Smooth muscle cell (in vitro differentiated cells): ENCODE data around the gene ACTA2. TPM values are rescaled to one million over a fixed set of nuclear protein-coding genes. Genes with fewer than 3 reads are reported as not detected.

Source experiments
- DNase-seq: peaks from one replicate; lab custom pipeline; 2025; ENCODE audit not compliant: unreplicated experiment; lab: John Stamatoyannopoulos, UW
- H2AFZ ChIP-seq: fragments of 200-600 bp; sonication (generic); 2 replicates; pipeline ENCODE4 v1.6.0; 2016; ENCODE audit warnings: antibody characterized with exemption, low read depth, mild to moderate bottlenecking
- H3F3A ChIP-seq: fragments of 200-600 bp; sonication (generic); 2 replicates; pipeline ENCODE4 v1.6.0; 2017; ENCODE audit warnings: antibody characterized with exemption, low read depth
- H3K27ac ChIP-seq: fragments of 200-600 bp; sonication (generic); 2 replicates; pipeline ENCODE4 v1.5.1; 2016; ENCODE audit warnings: low read depth, mild to moderate bottlenecking
- H3K27me3 ChIP-seq: fragments of 200-600 bp; sonication (generic); 2 replicates; pipeline ENCODE4 v1.6.1; 2016; ENCODE audit warnings: low read depth, mild to moderate bottlenecking
- H3K36me3 ChIP-seq: fragments of 200-600 bp; sonication (generic); 2 replicates; pipeline ENCODE4 v1.5.1; 2016; ENCODE audit warnings: low read depth
- H3K4me1 ChIP-seq: fragments of 200-600 bp; sonication (generic); 2 replicates; pipeline ENCODE4 v1.5.1; 2016; ENCODE audit warnings: low read depth
- H3K4me2 ChIP-seq: fragments of 200-600 bp; sonication (generic); 2 replicates; pipeline ENCODE4 v1.6.0; 2016; ENCODE audit warnings: mild to moderate bottlenecking
- H3K4me3 ChIP-seq: fragments of 200-600 bp; sonication (generic); 2 replicates; pipeline ENCODE4 v1.5.1; 2016; ENCODE audit warnings: mild to moderate bottlenecking
- H3K79me2 ChIP-seq: fragments of 200-600 bp; sonication (generic); 2 replicates; pipeline ENCODE4 v1.6.0; 2016; ENCODE audit warnings: low read depth, mild to moderate bottlenecking
- H3K9ac ChIP-seq: fragments of 200-600 bp; sonication (generic); 2 replicates; pipeline ENCODE4 v1.6.0; 2016; ENCODE audit warnings: low read depth
- H3K9me3 ChIP-seq: fragments of 200-600 bp; sonication (generic); replicated peaks from 2 replicates; pipeline ENCODE4 v1.5.1; 2016; ENCODE audit warnings: low read depth
- H4K20me1 ChIP-seq: fragments of 200-600 bp; sonication (generic); 2 replicates; pipeline ENCODE4 v1.6.0; 2016; ENCODE audit warnings: low read depth
- CTCF ChIP-seq: fragments of 200-600 bp; sonication (generic); IDR thresholded peaks from 2 replicates; pipeline ENCODE4 v1.5.1; 2017; ENCODE audit warnings: borderline replicate concordance, mild to moderate bottlenecking, antibody characterized with exemption; ENCODE audit not compliant: insufficient read depth, poor library complexity, severe bottlenecking
- WGBS: methylation state at CpG from one replicate; pipeline ENCODE4 v1.1.7; 2016; ENCODE audit warnings: low lambda C conversion rate; 5-methylcytosine and 5-hydroxymethylcytosine counted together
- polyA plus RNA-seq: library from polyadenylated mRNA; unstranded; fragments of >200 nt; fragmentation: Nextera tagmentation; extraction: Ambion mirVana; gene quantifications from 2 replicates; pipeline ENCODE4 v1.2.1, GENCODE V29; 2016
- total RNA-seq: library from RNA; depleted of rRNA; stranded (reverse); fragments of >200 nt; gene quantifications from 2 replicates; pipeline ENCODE4 v1.2.3, GENCODE V29; 2014

The ACTA2 gene
- total and polyA plus RNA-seq, 2 experiments from 2014 or later = 2,305 to 4,814 TPM

- no peaks in the 10 kb centered on the region for H3K4me1 ChIP-seq
- no peaks in the 10 kb centered on the region for H3K9me3 ChIP-seq
- no peaks in the 10 kb centered on the region for H4K20me1 ChIP-seq
- no peak overlapping the region for H3K4me2 ChIP-seq
- no peak for DNase-seq
- H3F3A ChIP-seq = no peaks in the 10 kb centered on the region
- no peak for TF ChIP-seq CTCF
- no peak overlapping the region for H3K9ac ChIP-seq
- H2AFZ ChIP-seq = no peak overlapping the region
- H3K27ac ChIP-seq = no peak overlapping the region
- no peaks in the 10 kb centered on the region for H3K36me3 ChIP-seq
- H3K27me3 ChIP-seq = peaks cover 27% of the 10 kb centered on the region
- no peaks in the 10 kb centered on the region for H3K79me2 ChIP-seq
- 84% methylated on average over 1 of the region's 1 CpG for WGBS
- no peak overlapping the region for H3K4me3 ChIP-seq
These were observed 57.3 kb downstream of the ACTA2 start for GRCh38 chr10:88895250-88895649.

- H4K20me1 ChIP-seq = no peaks in the 10 kb centered on the region
- no peaks in the 10 kb centered on the region for H3F3A ChIP-seq
- H3K36me3 ChIP-seq = no peaks in the 10 kb centered on the region
- no peak for DNase-seq
- H3K4me2 ChIP-seq = no peak overlapping the region
- H2AFZ ChIP-seq = no peak overlapping the region
- TF ChIP-seq CTCF = no peak
- H3K27ac ChIP-seq = no peak overlapping the region
- no peaks in the 10 kb centered on the region for H3K79me2 ChIP-seq
- no peak overlapping the region for H3K9ac ChIP-seq
- no peaks in the 10 kb centered on the region for H3K9me3 ChIP-seq
- WGBS = 81% methylated on average over 3 of the region's 3 CpGs
- no peak overlapping the region for H3K4me3 ChIP-seq
- H3K27me3 ChIP-seq = peaks cover 42% of the 10 kb centered on the region
- no peaks in the 10 kb centered on the region for H3K4me1 ChIP-seq
These were observed 59.0 kb downstream of the ACTA2 start for GRCh38 chr10:88893611-88894010.

GRCh38 chr10:88892222-88892967 lies 60.2 kb downstream of the ACTA2 start:
- no peaks in the 10 kb centered on the region for H4K20me1 ChIP-seq
- H3K9ac ChIP-seq = no peak overlapping the region
- no peak overlapping the region for H3K4me2 ChIP-seq
- no peak for DNase-seq
- no peak overlapping the region for H2AFZ ChIP-seq
- H3K27ac ChIP-seq = no peak overlapping the region
- H3F3A ChIP-seq = no peaks in the 10 kb centered on the region
- TF ChIP-seq CTCF = no peak
- peaks cover 48% of the 10 kb centered on the region for H3K27me3 ChIP-seq
- no peaks in the 10 kb centered on the region for H3K9me3 ChIP-seq
- H3K4me3 ChIP-seq = no peak overlapping the region
- WGBS = 65% methylated on average over 2 of the region's 2 CpGs
- no peaks in the 10 kb centered on the region for H3K4me1 ChIP-seq
- H3K79me2 ChIP-seq = no peaks in the 10 kb centered on the region
- no peaks in the 10 kb centered on the region for H3K36me3 ChIP-seq
